ENCODE measurements around the gene RPS6KB2.

- TF ChIP-seq EZH2 (IDR thresholded peaks at IDR 0.05; ENCODE audit: low read length, unreplicated experiment) = no peak
- no peak for TF ChIP-seq CTCF (conservative IDR thresholded peaks at IDR 0.05; ENCODE audit: low read depth, low read length)
These were observed 4.2 kb upstream of the RPS6KB2 start for GRCh38 chr11:67423891-67424613.

Measured in PC-3 (cell line).